EH (cell line): ENCODE results near the gene CALML3.

Experiments
- DNase-seq: peaks from one replicate; pipeline ENCODE4 v3.0.0-alpha.2; 2015; ENCODE audit warnings: low read depth

The CALML3 gene

DNA sequence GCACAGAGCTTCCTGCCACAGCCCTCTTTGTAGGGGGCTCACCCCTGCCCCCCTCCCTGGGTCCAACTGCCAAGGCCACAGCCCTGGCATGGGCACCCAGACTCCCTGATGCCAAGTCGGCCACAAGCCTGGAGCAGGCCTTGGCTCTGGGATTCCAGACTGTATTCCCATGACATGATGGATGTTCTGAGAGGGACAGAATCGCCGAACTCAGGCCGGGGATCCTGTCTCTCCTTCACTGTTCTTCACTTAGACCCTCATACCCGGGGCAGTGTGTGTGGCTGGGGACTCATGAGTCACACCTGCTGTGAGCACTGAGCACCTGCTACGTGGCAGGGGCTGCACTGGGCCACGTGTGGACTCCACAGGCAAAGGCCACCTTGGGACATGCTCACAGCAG is 33.3 kb upstream of the CALML3 start:
- DNase-seq = no peak

DNA sequence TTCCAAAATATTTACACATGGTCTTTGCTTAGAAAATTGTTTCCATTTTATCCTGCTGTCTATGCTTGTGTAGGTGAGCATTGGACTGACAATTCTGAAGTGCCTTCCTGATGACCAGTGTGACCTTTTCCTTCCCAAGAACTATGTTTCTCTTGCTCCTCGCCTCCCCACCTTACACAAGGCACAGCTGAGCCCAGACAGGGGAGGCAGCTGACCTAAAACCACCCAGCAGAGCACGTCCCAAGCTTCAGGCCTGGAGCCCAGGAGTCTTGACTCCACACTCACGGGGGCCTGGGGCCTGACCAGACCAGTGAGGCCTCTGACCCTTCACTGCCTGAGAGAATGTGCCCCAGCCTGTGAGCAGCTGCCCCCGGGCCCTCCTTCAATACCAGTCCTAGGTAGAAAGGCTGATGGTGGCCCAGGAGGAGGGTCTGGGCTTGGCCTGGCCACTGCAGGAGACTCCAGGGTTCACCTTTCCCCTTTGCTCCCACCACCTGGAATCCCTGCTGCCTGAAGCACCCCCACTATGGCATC is 32.4 kb upstream of the CALML3 start:
- no peak for DNase-seq

DNA sequence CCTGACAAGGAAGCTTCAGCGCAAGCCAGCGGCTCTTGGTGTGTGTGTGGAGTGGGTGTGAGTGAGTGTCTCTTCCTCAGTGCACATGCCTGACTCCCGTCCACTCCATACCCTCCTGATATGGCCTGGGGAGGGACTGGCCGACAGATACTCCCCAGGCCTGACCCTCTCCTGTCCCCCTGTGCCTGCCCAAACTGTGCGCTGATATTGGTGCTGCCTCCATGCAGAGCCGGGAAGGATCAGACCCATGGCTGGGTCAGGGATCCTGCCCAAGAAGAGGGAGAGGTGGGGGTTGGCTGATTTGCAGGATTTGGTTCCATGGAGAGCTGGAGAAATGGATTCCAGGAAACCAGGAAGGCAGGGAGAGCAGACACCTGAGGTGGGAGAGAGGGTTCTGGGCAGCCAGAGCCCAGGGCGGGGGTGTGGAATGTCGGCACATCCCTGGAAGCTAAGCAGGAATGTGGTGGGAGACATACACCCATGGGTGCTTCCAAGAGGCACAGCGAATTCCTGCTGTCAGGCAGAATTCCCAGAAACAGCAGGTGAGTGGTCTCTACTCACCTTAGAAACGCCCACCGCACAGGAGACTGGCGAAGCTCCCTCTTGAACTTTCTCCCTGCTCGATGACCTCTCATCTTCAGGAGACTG is 31.7 kb upstream of the CALML3 start:
- DNase-seq = no peak

DNA sequence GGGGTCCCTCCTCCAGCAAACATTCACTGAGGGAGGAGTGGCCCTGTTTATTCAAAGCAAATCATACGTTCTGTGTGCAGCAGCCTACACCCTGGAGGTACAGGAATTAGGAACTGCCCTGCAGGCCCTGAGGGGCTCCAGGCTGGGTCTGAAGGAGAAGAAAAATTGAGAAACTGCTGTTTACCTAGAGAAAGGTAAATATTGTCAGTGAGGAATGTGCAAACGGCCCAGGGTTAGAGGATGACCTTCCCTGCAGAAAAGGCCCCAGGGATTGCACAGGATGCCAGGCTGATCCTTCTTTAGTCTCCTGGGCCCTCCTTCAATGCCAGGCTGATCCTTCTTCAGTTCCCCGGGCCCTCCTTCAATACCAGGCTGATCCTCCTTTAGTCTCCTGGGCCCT is 31.1 kb upstream of the CALML3 start:
- no peak for DNase-seq

DNA sequence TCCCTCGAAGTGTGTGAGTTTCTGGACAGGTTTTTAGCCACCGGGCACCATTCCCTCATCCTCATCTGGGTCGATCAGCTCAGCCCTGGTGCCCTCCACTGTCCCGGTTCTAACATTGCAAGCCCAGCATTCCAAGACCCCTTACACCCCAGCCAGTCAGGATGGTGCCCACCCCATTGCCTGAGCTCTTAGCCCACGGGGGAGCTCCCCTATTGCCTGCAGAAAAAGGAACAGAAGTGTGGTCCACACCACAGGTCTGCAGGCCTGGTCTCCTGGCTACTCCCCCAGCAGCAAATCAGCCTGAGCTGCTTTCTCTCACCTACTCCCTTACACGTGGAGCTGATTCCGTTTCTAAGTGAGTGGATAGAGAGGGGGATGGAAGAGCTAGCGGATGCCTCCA is 30.1 kb upstream of the CALML3 start:
- no peak for DNase-seq

DNA sequence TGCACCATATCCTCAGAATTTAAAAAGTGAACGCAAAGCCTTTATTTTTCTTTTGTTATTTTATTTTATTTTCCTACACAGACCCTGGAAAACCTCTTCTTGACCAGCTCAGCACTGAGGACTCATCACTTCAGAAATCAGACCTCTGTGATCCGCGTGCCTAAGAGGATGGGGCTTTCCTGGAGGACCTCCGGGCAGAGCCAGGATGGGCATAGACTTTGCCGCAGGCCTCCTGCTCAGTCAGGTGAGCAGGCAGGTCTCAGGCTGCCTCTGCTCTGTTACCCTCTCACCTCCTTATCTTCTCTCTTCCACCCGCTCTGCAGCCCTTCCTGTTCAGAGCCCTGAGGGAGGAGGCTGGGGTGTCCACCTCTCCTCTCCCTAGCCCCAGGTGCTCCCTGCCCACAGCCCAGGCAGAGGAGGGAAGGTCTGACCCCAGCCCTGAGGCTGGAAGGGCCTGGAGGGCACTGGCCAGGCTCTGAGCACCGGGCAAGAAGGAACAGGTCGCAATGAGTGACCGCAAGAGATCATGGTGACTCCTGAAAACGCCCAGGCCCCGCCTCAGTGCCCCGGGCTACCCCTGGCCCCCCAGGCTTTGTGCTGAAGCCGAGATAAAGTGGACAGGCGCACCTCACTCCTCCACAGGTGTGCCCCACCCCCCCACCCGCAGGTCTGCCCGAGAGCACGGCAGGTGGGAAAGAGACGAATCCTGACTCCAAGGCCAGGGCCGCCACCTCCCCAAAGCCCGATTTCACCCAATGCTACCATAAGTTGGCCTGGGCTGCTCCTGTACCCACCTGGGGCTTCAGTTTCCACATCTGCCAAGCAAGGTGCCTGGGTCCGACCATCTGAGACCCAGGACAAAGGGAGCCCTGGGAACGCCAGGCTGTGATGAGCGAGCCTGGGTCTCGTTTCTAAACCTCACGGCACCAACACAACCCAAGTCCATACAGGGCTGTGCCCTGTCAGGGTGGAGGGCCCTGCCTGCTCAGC is 28.2 kb upstream of the CALML3 start:
- DNase-seq = no peak

DNA sequence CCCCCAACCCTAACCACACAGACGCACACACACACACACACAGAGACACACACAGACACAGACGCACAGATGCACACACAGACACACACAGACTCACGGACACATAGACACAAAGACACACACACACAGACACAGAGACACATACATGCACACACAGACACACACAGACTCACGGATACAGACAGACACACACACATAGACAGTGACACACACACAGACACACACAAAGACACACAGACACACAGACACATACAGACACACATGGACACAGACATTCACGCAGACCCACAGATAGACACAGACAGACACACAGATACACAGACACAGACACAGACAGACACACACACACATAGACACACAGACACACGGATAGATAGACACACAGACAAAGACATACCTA is 27.5 kb upstream of the CALML3 start:
- DNase-seq = no peak

DNA sequence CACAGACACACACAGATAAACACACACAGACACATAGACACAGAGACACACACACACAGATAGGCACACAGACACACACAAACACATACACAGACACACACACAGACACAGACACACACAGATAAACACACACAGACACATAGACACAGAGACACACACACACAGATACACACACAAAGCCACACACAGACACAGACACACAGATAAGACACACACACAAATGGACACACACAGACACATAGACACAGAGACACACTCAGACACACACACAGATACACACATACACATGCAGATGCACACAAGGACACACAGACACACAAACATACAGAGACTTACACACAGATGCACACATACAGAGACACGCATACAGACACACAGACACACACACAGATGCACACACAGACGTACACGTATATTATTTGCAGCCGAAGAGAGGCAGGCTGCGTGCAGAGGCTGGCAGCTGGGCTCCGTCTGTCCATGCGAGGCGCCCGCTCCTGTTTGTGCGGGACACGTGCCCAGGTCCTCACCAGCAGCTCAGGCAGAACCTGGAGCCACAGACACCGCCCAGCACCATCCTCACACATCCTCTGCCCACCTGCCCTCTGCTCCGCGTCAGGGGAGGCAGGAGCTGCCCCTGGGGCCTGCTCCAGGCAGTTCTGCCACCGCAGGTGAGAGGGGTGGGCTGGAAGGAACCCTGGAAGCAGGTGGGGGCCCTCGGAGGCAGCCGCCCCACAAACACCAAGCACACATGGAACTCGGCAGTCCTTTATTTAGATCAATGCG is 26.6 kb upstream of the CALML3 start:
- no peak for DNase-seq

DNA sequence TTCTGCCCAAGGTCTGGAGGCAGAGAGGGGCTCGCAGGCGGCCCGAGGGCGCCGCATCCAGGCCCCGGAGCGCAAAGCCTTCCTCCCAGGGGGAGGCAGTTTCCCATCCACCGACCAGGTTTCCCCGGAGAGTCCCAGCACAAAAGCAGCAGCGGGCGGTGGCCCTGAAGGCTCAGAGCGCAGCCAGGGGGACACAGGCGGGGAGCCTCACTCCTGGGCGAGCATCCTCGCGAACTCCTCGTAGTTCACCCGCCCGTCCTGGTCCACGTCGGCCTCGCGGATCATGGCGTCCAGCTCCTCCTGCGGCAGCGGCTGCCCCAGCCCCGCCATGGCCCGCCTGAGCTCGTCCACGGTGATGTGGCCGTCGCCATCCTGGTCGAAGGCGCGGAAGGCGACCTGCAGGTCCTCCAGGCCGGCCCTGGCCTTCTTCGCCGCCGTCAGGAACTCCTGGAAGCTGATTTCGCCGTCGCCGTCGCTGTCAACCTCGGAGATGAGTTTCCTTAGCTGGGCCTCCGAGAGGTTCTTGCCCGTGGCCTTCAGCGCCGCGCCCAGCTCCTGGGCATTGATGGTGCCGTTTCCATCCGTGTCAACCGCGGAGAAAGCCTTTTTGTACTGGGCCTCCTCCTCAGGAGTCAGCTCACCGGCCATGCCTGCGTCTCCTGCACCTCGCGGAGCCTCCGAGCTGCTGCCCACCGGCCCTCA is 25.8 kb upstream of the CALML3 start:
- DNase-seq = no peak

DNA sequence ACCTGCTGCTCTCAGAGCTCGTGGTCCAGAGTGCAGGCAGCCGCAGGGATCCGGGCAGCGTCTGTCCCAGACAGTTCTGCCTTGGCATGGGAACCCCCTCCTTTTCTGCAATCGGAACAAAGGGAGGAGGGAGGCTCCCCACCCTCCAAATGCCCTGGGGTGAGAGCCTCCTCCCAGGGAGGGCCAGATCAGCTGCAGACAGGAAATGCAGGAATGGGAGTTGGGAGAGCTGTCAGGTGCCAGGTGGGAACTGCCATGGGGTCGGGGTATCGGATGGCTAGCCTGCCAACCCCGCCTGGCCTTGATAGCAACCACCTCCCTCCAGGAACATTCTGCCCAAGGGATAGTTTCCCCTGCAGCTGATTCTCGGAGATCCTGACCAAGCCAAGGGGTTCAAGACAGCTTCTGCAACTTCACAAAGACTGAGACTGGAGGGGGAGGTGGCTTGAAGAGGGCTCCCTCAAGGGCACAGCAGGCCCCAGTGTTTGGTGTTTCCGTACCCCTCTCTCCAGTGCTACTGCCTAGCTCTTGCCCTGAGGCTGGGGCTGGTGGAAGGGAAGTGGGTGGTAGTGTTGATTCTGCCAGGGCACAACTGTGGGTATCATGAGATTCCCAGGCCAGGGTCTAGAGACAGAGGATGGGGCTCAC is 25.1 kb upstream of the CALML3 start, which contains the start of gene CALML5:
Gene CALML5 (minus strand): TSS at position 78 of the 648 bp plus-strand sequence. CDS start 132 bp downstream, outside the sequence.
- no peak for DNase-seq

DNA sequence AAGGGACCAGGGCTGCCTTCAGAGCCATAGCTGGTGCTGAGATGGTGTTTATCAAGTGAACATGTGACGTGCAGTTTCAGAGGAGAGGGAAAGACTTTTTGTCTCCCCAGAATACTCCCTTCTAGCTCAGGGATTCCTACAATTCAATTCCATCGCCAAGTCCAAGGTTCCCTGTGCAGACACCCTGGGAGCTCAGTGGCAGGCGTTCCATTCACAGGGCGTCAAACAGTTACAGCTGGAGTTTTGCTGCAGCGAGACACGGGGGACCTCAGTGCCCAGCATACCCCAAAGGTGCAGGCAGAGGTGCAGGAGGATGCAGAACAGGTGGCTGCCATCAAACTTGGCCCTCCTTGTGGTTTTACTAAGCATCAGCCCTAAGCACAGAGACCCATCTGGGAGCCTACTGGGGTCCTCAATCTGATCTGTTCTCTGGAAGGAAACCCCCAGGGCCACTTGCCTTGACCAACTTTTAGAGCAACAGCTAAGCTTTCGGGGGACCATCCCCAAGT is 24.5 kb upstream of the CALML3 start:
- no peak for DNase-seq

DNA sequence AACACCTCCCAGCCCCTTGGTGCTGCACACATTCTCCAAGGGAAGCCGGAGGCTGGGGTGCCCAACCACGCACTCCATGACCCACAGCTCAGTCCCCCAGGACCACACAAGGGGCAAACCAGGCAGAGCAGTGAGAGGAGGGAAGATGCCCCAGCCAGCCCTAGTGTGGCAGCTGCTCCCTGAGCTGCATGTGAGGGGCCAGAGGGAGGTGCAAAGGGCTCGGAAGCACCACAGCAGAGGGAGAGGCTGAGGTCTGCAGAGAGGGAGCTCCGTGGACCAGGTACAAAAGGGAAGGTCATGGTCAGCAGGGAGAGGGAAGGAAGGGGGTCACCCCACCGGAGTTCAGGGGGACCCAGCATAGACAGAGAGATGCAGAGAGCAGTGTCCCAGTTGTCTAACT is 23.9 kb upstream of the CALML3 start:
- DNase-seq = no peak

DNA sequence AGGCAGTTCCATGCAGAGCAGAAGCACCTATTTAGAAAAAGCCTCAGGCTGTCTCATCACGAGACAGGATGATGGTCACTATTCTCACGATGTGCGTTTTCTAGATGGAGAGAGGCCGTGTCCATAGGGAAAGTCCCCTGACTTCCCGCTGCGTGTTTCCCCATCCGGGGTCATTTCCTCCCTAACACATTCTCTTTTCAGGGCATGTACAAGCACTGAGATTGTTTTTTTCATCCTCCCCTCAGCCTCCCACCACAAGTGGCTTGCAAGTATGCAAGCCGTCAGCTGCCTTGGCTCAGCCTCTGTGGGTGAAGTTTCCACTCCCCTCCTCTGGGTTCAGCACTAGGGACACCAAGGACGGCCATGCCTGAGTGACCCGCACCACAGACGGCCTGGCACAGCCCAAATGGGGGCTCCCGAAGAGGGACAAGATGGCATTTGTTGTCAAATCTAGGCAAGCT is 22.7 kb upstream of the CALML3 start:
- no peak for DNase-seq

DNA sequence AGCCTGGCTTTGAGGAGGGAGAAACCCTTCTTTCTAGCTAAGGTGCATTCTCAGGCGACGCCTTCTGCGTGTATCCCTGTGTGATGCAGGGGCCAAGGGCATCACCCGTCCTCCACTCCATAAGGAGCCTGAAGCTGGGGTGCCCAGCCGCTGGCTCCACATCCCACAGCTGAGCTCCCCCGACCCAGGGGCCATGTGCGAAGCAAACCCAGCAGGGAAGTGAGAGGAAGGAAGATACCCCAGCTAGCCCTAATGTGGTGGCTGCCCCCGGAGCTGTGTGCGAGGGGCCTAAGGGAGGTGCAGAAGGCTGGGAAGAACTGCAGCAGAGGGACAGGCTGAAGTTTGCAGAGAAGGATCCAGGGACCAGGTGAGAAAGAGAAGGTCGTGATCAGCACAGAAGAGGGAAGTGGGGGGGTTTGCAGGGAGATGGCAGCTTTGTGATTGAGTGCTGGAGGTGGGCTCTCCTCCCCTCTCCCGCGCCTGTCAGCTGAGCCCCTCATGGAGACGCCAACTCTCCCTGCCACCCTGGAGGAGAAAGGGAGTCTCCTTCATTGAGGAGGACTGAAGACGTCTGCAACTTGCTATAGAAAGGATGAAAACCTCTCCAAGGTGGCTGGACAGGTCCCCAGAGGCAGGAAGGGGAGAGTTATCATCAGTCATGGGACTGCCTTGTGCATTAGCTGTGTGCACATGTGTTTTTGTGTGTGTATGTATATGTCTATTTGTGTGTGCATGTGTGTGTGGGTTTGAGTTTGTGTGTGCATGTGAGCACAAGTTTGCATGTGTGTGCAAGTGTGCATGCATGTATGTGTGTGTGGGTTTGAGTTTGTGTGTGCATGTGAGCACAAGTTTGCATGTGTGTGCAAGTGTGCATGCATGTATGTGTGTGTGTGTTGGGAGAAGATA is 21.9 kb upstream of the CALML3 start:
- no peak for DNase-seq

DNA sequence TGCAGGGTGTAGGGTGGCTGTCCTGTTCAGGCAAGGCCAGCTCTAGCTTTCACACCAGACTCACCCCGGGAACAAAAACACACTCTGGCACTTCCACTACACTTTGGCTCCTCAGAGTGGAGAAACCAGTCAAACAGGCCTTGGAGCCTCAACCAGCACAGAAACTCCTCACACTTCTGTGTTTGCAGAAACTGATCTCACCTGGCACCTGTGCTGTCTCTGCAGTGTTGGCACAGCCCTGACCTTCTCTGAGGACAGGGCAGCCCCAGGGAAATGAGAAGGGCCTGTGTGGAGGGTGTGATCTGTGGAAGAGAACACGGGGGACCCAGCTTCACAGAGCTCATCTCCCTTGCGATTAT is 21.3 kb upstream of the CALML3 start:
- DNase-seq = no peak

DNA sequence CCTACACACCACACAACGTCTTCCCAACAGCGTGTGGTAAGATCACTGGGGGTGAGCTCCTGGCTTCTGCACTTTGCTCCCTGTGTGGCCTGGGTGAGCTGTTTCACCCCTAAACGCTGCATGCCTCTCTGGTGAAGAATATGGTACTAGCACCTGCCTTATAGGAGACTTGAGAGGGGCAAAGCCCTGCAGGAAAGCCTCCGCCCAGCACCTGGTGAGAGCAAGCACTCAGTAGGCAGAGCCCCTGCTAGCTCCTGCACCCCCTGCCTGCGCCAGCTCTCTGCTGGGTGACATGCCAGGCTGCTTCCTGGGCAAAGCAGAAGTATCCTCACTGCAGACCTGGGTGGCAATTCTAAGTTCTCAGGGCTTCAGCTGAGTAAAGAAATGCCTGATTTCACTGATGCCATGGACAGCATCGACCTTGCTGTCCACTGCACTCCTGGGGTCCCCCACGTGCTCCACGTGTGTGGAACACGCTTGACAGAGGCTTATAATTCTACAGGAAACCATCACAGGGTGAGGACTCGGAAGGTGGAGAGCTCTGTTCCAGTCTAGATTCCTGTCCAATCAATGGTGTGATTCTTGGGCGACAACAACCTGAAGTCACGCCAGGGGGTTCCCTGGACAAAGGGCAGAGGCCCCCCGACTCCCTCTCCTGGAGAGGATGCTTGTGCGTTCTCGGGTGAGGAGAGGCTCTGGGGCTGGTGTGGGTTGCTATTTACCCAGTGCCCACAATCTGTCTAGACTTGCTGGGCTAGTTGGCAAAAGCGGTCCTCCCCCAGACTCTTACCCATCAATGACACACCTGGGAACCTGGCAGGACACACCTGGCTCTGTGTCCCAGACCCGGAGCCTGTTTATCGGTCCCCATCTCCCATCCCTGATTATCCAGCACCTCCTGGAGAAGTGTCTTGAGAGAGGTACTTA is 20.4 kb upstream of the CALML3 start:
- DNase-seq = no peak

DNA sequence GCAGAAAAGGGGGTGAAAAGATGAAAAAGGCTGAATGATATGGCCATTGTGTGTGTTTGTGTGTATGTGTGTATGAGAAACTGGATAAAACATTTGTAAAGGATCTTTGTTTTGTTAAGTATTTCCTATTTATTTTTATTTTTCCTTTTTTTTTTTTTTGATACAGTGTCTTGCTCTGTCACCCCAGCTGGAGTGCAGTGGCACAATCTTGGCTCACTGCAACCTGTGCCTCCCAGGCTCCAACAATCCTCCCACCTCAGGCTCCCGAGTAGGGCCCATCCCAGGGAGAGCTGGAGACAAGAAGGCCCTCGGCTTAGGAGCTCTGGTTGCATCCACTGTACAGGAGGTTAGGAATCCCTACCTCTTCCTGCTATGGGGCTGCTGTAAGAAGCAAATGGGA is 18.5 kb upstream of the CALML3 start:
- DNase-seq = no peak

DNA sequence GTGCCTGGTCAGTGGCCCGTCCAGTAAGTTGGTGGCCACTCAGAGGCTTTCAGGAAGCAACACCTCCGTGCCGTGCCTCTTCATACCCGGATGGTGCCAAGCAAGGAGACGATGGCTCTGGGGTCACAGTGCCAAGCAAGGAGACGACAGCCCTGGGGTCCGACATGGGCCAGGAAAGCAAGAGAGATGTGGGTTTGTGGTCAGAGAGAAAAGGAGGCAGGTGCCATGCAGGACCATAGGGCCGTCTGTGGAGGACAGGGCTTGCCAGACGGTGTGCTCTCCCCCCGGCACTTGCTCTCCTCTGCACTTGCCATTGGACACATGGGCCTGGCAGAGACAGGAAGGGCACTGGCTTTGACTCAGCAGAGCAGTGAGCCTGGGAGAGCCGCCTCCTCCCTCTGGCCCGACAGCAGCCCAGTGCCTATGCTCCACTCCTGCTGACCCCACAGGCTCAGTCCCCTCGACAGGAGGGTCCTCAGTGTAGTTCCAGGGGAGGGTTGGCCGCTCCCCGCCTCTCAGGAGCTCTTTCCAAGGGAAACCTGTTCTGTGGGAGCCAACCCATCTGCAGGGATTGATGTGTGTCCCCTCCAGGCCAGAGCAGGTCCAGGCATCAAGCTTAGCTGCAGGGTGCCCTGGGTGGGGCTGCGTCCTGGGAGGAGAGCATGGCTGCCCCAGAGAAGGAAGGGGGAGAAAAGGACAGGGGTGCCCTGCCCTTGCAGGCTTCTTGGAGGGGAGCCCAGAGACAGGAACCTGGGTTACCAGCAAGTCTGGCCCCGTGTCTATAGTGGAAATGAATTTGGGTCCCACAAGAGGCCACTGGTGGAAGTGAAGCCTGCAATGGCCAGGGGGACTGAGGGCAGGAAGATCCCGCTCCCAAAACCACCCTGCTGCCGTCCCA is 17.8 kb upstream of the CALML3 start:
- DNase-seq = no peak
